ENCODE results near the gene EIF2AK3.
"Not testable (repeated sequence)": the region's sequence is repeated elsewhere in the genome, so short reads cannot be mapped to it uniquely, and the experiment has no call there.

EIF2AK3 gene

DNA sequence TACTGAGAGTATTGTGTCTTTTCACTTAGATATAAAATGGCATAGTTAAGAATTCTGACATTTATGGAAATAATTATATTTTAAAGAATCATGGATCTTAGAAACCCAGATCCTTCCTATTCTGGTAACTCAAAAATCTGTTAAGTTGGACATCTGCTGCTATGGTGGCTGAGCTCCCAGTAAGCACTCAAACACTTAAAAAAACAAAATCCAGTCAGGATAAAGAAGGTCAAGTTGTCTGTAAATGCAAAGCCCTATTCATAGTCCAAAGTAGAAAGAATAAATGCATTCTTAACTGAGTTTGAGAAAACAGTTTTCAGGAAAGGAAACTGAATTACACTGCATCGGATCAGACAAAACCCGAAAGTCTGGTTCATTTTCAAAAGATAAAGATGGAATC lies 35.6 kb downstream of the EIF2AK3 start:
- DNase-seq: no peak

DNA sequence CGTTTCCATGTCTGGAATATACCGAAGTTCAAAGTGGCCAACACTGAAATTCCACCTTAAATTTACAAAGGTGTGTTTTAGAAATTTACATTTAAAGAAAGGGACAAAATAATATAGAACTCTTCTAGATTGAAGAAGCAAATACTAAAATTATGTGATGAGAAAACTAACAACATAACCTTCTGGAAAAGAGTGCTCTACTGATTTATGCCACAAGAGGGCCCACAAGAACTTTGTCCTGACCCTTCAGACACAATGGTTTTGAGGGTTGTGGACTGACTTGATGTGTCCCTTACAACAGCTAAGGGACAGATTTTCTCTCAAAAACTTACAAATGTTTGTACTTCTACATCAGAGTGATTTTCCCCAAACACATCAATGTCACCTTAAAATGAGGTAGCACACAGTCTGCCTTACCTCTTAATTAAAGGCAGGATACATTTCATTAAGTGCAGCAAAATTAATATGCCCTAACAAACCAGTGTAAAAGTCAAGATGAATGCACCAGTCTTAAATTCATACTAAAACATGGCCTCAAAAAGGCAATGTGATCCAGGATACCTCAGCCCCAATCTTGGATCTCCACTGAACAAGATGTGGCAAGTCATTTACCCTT lies 36.2 kb downstream of the EIF2AK3 start:
- peak; percentile 39 to 66 for DNase-seq

DNA sequence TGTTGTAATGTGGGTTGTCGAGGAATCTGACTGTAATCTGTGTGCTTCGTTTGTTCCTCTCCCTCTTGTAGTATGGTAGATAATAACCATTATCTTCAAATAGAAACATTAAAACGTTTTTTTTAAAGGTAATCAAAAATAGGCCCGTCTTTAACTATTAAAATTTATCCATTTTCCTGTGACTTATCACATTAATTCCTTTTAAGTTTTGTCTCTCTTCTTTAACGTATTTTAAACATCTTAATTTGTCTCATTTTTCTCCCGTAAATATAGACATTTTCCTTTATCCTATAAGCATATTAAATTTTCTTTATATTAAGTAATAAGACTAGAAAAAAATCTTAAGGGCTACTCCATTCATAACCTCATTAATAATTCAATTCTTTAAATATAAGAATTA lies 41.3 kb downstream of the EIF2AK3 start:
- DNase-seq: no peak

DNA sequence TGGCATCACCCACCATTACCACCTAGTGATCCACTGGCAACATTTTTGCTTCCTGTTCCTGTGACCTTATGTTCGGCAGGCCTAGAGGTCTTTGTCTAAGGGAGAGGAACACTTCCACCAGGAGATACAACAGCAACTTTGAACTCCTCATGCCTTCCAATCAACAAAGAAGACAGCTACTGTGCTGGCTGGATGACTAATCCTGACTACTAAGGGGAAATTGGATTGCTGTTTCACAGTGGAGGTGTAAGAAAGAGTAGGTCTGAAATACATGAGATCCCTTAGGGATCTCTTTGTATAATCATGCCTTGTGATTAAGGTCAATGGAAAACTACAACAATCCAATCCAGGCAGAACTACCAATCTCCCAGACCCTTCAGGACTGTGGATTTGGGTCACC lies 45.2 kb downstream of the EIF2AK3 start:
- no peak for DNase-seq

DNA sequence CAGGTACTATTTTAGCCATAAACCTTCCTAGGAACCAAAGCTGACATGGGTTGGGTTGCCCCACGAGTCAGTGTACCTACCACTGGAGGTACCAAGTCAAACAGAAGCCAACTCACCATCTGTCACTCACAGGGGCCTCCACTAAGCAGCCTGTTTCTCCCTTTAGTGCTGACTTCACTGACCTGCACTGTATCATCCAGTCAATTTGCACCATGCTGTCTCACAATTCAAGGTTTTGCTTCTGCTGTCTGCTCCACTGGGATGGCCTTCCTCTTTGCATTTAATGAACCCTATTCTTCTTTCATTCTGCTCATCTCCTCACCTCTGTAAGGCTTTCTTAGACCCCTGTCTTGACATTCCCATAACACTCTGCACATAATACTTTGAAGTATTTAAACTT lies 47.2 kb downstream of the EIF2AK3 start:
- DNase-seq: no peak

DNA sequence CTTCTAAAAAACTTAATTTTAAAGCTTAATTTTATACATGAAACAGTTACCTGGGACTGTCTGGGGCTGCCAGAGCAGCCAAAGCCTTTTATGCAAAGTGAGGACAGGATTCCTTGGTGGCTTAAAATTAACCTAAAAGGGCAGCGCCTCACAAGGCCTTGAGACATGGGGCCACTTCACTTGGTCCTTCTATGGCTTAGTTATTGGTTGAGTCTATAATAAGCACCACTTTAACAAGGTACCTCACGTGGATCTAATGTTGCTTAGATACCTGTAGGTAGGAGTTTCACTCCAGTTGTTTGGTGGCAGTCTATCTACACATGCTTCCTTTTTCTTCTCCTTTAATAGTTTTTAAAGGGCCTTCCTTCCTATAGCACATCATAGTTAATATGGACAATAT lies 51.6 kb downstream of the EIF2AK3 start:
- DNase-seq: no peak

DNA sequence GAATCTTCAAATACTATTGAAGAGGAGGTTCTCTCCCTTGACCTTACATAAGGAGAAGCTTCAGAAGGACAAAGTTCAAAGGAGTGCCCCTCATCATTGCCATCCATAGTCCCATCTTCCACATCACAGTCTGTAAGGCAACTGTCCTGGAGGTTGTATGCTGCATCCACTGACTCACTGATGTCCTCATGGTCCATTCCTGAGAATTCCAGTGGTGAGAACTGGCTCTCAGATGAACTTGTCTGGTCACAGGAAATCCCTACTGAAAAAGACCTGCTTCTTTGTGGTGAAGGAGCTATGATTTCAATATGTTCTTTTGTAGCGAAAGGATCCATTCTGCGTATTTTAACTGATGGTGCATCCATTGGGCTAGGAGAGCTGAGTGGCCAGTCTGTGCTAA lies 52.2 kb downstream of the EIF2AK3 start:
- no peak for DNase-seq

DNA sequence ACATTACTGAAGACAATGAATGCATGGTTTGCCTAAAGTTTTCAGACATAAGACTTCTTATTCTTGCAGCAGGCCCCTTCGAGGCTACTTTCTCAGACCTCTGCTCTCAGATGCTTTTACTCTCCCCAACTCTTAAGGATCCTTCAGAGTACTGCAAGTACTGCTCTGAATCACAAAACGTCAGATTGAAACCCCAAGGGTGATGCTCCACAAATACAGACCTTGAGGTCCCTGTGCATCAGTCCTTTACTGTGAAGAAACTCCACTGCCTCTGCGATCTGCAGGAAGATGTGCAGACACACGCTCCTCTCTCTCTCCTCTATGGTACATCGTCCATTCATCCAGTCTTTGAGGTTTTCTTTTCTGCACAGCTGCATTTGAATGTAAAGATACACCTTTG lies 52.8 kb downstream of the EIF2AK3 start:
- no peak for DNase-seq

DNA sequence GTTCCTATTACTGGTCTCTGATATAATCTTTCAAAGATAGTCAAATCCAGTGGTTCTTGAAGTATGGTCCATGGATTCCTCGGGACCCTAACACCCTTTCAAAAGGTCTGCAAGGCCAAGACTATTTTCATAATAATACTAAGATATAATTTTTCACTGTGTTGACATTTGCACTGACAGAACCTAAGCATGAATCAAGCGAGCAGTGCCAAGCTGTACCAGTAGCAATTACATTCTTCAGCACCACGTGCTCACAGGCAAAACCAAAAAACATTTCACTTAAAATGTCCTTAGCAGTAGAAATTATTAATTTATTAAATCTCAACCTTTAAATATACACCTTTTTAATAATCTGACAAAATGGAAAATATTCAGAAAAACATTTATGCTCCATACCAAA lies 59.1 kb downstream of the EIF2AK3 start:
- no peak for DNase-seq

DNA sequence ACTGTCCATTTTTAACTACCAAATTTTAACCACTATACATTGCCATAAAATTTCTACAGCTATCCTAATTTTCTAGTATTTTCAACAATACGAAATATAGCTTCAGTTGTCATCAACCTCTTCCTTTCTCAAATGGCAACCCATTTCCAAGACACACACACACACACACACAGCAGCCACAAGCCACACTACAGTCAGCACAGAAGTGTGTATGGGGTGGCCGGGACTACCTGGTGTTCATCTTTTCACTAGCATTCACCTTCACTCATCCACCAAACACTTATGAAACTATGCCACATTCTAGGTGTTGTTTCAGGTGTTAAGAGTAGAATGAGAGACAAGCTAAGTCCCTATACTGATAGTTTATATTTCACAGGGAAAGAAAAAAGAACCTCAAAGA lies 62.9 kb downstream of the EIF2AK3 start:
- no peak for DNase-seq

DNA sequence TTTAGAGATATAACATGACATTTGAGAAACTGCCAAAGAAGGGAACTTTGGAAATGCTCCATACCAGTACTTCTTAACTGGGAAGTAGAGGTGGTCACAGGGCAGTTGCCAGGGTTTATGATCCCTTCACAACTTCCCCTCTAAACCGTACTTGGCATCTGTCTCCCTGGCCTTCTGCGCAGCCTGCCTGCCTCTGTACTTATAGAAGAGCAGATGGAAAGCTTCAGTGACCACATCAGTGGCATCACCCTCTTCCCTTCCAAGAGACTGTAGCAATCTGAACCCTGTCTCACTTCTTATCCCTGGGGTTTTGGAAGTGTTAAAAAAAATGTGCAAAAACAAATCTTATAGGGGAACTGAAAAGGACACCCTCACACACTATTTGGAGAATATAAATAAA lies 64.1 kb downstream of the EIF2AK3 start:
- DNase-seq: no peak

DNA sequence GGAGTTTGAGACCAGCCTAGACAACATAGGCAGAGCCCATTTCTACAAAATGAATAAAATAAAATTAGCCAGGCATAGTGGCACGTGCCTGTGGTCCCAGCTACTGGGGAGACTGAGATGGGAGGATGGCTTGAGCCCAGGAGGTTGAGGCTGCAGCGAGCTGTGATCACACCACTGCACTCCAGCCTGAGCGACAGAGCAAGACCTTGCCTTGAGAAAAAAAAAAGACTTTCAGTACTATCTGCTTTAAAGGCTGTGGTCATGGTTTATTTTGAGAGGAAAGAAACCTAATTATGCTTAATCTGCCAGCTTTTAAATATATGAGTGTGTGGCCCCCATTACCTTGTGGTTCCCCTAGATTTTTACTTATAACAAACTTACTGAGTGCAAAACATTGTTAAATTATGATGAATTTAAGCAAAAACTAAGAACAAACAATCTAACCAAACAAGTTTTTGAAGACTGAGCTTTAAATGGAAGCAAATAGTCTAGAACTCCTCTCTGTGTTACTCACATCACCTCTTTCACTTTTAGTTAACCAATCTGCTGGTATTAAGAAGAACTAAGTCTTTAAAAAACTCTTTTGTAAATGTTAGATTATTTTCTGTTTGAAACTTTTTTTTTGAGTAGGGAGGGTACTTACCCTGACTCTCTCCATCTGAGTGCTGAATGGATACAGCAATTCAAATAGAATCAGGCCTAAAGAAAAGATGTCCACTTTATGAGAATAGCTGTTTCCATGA lies 65.4 kb downstream of the EIF2AK3 start:
- DNase-seq: no peak

DNA sequence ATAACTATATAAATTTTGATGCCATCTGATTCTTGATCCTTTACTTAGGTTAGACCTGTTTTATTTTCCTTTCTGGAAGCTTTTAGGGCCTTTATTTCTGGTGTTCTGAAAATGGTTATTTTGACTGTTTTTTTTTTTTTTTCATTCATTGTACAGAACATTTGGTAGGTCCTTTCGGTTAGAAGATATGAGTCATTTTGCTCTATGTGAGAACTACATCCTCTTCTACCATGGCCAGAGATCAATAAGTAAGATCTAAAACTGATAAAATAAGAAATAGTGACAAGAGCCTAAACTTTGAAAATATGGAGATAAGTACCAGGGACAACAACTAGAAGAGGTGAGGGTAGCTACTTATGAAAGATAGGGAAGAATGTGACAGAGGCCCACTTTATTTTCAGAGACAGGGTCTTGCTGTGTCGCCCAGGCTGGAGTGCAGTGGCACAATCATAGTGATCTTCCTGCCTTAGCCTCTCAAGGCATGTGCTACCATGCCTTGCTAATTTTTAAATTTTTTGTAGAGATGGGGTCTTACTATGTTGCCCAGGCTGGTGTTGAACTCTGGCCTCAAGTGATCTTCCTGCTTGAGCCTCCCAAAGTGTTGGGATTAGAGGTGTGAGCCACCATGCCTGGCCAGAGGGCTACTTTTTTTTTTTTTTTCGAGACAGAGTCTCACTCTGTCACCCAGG lies 66.5 kb downstream of the EIF2AK3 start:
- DNase-seq: no peak

DNA sequence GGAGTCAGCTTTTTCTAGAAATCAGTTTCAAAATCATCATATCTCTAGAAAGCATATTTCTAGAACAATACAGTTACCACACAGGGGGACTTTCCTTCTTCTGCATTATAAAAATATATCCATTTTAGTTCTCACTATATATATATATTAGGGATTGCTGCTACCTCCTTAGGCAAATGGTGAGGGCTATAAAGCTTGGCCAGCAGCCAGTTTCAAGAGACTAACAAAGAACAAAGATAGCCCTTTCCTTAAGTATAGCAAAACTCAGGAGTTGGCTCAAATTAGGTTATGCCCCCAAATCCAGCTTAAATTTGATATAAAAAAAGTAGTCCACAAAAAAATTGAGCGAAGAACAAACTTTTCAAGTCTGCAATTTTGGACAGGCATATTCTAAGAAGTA lies 70.0 kb downstream of the EIF2AK3 start:
- no peak for DNase-seq

DNA sequence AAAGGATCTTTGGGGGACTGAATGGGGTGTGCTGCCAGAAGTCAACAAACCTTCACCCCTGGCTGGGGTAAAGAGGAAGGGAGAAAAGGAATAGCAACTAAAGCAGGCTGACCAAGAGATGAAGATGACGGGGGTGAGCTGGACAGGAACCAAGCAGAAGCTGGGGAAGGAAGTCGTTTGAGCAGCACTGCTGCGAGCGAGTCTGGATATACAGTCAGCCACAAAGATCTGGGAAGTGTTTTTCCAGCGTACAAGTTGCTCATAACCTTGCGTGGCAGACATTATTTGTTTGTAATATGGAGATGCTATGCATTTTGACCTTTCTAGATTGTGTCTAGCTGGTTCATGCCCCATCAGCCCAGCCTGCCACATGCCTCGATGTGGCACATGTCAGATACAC lies 71.2 kb downstream of the EIF2AK3 start:
- no peak for DNase-seq

DNA sequence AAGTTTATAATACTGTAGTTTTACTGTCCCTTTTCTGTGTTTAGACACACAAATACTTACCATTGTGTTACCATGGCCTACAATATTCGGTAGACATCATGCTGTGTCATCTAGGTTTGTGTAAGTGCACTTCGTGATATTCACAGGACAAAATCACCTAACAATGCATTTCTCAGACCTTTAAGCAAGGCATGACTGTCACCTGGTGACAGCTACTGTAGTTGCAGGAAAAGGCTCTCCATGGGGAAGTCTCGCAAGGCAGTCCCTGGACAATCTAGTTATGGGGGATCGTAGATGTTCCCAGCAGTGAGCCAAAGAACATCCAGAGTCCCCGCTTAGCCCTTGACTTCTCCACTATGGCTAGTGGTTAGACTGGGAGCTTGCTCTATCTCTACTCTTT lies 73.1 kb downstream of the EIF2AK3 start:
- DNase-seq: no peak

DNA sequence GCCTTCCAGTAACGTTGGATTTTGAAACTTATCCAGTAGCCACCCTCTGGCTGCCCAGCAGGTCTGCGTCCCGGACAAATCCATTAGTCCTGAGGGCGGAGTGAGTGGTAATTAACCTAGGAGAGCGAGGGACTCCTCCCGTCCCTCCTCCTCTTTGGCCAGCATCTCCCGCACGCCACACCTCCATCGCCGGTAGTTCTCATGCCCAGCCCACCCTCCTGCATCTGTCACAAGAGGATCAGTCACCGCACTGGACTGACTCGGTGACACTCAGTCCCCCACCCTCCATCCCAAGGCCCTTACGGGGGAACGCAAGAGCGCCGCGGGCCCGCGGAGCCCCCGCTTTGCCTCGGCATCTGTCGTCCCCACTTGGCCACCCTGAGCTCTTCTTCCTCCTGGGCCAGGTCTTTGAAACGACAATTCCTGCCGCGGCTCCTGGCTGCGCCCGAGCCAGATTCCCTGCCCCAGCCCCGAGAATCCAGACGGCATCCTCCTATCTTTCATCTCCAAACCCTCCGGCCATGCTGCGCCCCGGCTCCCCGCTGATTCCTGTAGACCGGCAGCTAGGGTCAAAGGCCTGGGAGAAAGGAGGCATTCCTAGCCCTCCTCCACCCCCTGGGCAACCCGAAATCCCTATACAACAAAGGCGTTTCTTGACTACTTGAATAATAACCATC lies 77.5 kb downstream of the EIF2AK3 start:
- DNase-seq: no peak

DNA sequence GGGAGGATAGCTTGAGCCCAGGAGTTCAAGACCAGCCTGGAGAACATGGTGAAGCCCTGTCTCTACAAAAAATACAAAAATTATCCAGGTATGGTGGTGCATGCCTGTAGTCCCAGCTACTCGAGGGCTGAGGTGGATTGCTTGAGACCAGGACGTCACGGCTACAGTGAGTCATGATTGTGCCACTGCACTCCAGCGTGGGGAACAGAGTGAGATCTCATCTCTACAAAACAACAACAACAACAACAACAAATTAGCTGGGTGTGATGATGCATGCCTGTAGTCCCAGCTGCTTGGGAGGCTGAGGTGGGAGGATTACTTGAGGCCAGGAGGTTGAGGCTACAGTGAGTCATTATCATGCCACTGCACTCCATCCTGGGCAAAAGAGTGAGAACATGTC lies 81.0 kb downstream of the EIF2AK3 start:
- not testable (repeated sequence) for DNase-seq

DNA sequence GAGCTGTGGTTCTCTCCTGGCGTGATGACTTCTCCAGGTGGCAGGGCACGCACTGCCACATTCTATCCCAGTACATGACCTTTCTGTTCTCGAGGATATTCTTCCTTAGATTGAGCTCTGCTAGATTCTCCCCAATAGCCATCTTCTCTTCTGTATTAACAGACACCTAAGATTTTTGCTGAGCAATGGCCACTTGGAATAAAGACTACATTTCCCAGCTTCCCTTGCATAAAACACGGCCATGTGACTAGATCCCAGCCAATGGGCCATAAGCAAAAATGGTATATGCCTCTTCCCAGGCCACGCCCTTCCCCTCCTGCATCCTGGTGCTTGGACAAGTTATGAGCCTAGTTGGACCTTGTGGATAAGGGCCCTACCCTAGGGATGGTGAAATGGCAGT lies 82.1 kb downstream of the EIF2AK3 start:
- DNase-seq: no peak

DNA sequence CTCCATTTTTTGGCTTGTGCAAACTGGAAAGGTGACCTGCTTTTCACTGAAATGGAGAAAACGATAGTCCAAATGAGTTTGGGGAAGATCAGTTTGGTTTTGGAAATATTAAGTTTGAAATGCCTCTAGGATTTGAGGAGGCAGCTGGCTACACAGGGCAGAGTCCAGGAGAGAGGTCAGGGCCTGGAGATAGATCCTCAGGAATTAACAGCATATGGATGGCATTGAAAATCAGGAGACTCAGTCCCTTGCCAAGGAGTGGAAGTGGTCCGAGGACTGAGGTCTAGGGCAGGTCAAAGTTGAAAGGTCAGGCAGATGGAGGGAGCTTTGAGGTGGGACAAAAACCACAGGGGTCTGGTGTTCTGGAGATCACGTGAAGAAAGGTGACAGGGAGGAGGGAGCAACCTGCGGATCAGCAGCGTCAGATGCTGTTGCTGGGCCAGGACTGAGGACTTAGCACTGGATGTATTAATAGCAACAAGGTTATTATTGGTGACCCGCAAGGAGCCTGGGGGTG lies 83.7 kb downstream of the EIF2AK3 start:
- DNase-seq: no peak

DNA sequence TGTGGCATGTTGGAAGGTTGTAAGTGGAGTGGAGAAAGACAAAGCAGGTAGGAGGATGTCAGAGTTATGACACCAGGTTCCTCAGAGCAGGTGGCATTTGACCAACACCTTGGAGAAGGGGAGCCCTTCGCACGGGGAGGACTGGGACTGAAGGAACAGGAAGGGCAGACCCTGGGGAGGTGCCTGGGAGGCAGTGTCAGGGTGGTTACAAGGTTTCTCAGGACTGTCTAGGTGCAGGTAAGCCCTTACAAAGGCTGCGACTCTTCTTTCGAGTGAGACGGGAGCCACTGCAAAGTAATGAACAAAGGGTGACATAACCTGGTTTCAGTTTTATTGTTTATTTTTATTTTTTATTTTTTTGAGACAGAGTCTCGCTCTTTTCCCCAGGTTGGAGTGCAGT lies 84.6 kb downstream of the EIF2AK3 start:
- no peak for DNase-seq

DNA sequence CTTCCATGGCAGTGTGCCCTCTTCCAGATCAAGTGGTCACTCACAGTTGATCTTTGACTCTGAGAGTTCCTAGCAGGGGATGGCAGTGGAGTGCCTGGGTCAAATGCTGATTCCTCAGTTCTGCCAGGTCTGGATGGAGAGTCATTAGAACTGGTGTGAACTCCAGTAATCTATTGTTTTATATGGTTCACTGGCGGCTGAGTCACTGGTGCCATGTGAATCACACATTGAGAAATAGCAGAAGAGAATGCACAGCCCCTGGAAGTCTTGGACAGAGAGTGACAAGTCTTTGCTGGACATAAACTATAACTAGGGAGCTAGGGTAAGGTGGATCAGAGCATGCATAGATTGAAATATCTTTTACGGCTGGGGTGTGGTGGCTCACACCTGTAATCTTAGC lies 86.9 kb downstream of the EIF2AK3 start:
- no peak for DNase-seq

DNA sequence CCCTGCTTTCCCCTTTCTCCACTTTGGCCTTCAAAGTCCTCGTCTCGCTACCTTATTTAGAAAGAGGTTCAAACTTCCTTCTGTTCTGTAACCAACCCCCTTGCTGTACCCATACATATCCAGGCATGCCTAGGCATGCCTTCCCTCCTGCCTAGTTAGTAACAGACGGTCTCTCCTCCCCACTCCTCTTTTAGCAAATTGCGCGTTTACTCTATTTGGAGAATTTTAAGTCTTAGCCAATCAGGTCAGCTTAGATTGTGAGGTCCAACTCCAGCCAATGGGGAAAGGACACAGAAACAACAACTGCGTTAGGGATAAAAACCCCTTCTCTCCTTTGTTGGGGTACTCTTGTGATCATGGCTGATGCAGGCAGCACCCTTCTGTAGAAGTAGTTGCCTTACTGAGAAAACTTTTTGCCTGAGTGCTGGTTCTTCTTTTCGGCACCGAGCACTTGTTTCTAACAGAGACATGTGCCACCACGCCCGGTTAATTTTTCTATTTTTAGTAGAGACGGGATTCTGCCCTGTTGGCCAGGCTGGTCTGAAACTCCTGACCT lies 88.8 kb downstream of the EIF2AK3 start:
- DNase-seq: no peak

All from CD4-positive, alpha-beta T cell treated with Interferon alpha-2 for 1 hour (primary cell).